GM13977 (cell line): ENCODE measurements around the gene ATXN1.

ENCODE experiments used
- DNase-seq: peaks from one replicate; pipeline ENCODE4 v3.0.0; 2012; ENCODE audit warnings: low spot score
- in situ Hi-C: fragments of 300-500 bp; cut with MboI; formaldehyde crosslinking; loops from one replicate; pipeline ENCODE4 v1.12.0; 2022; ENCODE audit warnings: low sequenced_read_pairs, low pct_unique_long_range_greater_than_20kb, mixed read lengths, inconsistent platforms; ENCODE audit not compliant: unreplicated experiment
- TF ChIP-seq, protein P1 (sequence below): IDR thresholded peaks from 2 replicates; pipeline ENCODE4 v1.5.1; 2012; ENCODE audit warnings: mild to moderate bottlenecking, control low read depth; ENCODE audit not compliant: insufficient read depth; ENCODE audit errors: extremely low read depth, missing control alignments

Gene ATXN1

GRCh38 chr6:16725145-16725864 lies 36.0 kb downstream of the ATXN1 start:
- TF ChIP-seq, protein P1, sequence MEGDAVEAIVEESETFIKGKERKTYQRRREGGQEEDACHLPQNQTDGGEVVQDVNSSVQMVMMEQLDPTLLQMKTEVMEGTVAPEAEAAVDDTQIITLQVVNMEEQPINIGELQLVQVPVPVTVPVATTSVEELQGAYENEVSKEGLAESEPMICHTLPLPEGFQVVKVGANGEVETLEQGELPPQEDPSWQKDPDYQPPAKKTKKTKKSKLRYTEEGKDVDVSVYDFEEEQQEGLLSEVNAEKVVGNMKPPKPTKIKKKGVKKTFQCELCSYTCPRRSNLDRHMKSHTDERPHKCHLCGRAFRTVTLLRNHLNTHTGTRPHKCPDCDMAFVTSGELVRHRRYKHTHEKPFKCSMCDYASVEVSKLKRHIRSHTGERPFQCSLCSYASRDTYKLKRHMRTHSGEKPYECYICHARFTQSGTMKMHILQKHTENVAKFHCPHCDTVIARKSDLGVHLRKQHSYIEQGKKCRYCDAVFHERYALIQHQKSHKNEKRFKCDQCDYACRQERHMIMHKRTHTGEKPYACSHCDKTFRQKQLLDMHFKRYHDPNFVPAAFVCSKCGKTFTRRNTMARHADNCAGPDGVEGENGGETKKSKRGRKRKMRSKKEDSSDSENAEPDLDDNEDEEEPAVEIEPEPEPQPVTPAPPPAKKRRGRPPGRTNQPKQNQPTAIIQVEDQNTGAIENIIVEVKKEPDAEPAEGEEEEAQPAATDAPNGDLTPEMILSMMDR = no peak
- DNase-seq = no peak
- in situ Hi-C loops = no loop called here

DNA sequence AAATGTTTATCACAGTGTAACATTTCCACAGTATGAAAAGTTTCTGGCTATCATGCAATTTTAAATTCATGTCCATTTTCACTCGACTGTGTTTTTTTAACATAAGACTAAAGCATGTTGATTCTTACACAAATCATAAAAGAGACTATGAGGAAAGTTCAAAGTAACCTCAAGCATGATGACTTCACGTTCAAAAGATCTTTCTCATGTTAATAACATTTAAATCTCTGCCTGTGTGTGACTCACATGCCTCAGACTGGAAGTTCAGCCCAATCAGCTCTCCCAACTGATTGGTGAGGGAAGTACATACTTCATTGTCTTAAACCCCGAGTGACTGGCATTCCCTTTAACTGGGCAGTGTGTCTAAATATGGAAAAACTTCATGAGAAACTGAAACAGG lies 37.4 kb downstream of the ATXN1 start:
- TF ChIP-seq, protein P1 = no peak
- no peak for DNase-seq
- in situ Hi-C loops = no loop called here

DNA sequence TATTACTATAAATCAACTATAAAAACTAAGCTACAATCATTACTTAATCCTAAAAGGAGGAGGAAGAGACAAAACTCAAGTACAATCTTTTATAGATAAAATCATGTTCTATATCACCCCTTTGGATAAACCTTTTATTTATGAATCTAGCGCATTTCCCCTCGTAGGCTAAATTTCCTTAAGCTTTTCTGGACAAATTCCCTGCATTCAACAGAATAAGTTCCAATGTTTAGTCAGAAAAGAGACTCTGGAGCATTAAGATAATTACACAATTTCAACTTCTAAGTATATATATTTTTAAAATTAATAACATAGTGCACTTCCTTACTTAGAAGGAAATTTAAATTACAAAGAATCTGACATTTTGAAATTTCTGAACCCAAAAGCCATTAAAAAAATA lies 37.9 kb downstream of the ATXN1 start:
- in situ Hi-C loops = no loop called here
- DNase-seq = no peak
- TF ChIP-seq, protein P1 = no peak

DNA sequence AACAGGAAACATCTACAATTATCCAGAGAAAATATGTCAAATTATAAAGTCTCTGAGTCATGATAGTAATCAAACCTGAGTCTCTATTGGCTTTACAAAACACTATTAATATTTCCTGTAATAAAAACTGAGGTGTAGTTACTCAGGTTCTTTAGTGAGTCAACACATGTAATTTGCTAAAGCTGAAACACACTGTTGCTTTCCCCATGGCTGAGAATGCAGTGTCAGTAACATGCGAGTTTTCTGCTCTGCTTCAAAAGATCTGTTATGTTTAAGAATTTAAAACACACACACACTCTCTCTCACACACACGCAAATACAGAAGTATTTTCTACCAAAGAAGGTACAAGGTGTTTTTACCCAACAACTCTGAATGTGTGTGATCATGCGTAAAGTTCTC lies 38.6 kb downstream of the ATXN1 start:
- in situ Hi-C loops = no loop called here
- DNase-seq = no peak
- TF ChIP-seq, protein P1 = no peak

- no peak for DNase-seq
- in situ Hi-C loops = no loop called here
- TF ChIP-seq, protein P1 = no peak
Measured at GRCh38 chr6:16721977-16722376, 39.3 kb downstream of the ATXN1 start.

DNA sequence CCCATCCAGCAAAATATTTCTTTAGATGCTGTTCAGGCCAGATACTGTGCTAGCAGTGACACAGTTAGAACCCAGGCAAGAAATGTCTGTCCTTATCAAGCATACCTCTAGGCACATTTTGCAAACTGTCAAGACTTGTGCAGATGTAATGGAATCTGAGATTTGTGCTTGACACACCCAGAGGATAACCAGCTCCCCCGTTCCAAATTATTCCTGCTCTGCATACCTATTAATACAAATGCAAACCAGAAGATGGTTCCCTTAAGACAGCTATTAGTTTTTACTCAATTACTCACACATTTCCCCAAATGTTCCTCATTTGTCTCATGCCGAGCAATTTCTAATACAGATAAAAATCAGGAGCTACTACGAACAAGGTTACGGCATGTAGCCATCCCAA lies 40.4 kb downstream of the ATXN1 start:
- in situ Hi-C loops = no loop called here
- DNase-seq = no peak
- TF ChIP-seq, protein P1 = no peak

GRCh38 chr6:16719488-16719887 lies 41.8 kb downstream of the ATXN1 start:
- no peak for DNase-seq
- TF ChIP-seq, protein P1 = no peak
- in situ Hi-C loops = no loop called here
